Muscle of leg (tissue), 11 donors: Measurements from ENCODE around the gene UBE3A. TPM values are rescaled to one million over a fixed set of nuclear protein-coding genes. Genes with fewer than 3 reads are reported as not detected.
A peak's percentile ranks its signal among the peaks of the same experiment; 100 is the strongest.

Experiments used
- DNase-seq: peaks from one replicate; pipeline ENCODE4 v3.0.0; 2013
- H3K27ac ChIP-seq: one replicate; pipeline ENCODE4 v1.5.1; 2013; ENCODE audit warnings: mild to moderate bottlenecking, low read length, control low read depth
- H3K27me3 ChIP-seq: one replicate; pipeline ENCODE4 v1.6.1; 2013; ENCODE audit warnings: low read length; ENCODE audit not compliant: control insufficient read depth, insufficient read depth
- H3K36me3 ChIP-seq: one replicate; pipeline ENCODE4 v1.6.1; 2013; ENCODE audit warnings: low read length; ENCODE audit not compliant: control insufficient read depth, insufficient read depth
- H3K4me1 ChIP-seq: one replicate; pipeline ENCODE4 v1.6.1; 2013; ENCODE audit warnings: low read length; ENCODE audit not compliant: control insufficient read depth, insufficient read depth
- H3K4me3 ChIP-seq: one replicate; pipeline ENCODE4 v1.5.1; 2013; ENCODE audit warnings: low read length, control low read depth
- H3K9me3 ChIP-seq: replicated peaks from 2 replicates; pipeline ENCODE4 v1.6.1; 2013; ENCODE audit warnings: low read depth, low read length; ENCODE audit not compliant: control insufficient read depth
- WGBS: methylation state at CpG from one replicate; pipeline ENCODE4 v1.1.5; 2013; ENCODE audit warnings: missing lambda C conversion rate; ENCODE audit not compliant: insufficient coverage; 5-methylcytosine and 5-hydroxymethylcytosine counted together
- polyA plus RNA-seq, 8 donors: library from polyadenylated mRNA; unstranded; fragments of 120-200 nt; gene quantifications; one replicate each; pipeline versions ENCODE4 v1.2.1 to v1.2.3, GENCODE V29; 2013; ENCODE audit warnings: inconsistent platforms in 1 of 8, low replicate concordance in 1 of 8; ENCODE audit not compliant: insufficient read length in 8 of 8, insufficient read depth in 1 of 8
- total RNA-seq: library from RNA; stranded (reverse); fragments of 120-200 nt; gene quantifications from one replicate; pipeline ENCODE4 v1.2.4, GENCODE V29; 2013

Gene UBE3A
- total and polyA plus RNA-seq, 9 donors, result 57.7 to 109 (median 79.1) TPM

DNA sequence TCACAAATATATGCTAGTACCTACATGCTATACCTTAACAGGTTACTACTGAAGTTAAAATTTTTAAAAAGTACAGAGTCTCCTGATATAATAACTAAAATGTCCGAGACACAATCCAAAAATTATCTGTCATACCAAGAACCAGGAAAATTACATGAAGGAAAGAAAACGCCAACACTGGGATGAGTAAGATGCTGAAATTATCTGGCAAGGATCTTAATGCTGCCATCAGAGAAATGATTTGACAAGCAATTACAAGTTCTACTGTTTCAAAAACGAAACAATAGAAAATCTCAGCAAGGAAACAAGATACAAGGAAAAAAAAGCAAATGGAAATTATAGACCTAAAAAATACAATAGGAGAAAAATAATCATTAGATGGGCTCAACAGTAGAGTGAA is 92.5 kb downstream of the UBE3A start:
- H3K27ac ChIP-seq, result no peak overlapping the region
- H3K9me3 ChIP-seq, result peaks cover 9% of the 10 kb centered on the region
- no peak for DNase-seq
- H3K27me3 ChIP-seq, result no peaks in the 10 kb centered on the region
- WGBS, result no CpG with 5 or more reads among the region's 3 CpGs
- no peaks in the 10 kb centered on the region for H3K4me1 ChIP-seq
- no peak overlapping the region for H3K4me3 ChIP-seq
- peaks cover 14% of the 10 kb centered on the region for H3K36me3 ChIP-seq

DNA sequence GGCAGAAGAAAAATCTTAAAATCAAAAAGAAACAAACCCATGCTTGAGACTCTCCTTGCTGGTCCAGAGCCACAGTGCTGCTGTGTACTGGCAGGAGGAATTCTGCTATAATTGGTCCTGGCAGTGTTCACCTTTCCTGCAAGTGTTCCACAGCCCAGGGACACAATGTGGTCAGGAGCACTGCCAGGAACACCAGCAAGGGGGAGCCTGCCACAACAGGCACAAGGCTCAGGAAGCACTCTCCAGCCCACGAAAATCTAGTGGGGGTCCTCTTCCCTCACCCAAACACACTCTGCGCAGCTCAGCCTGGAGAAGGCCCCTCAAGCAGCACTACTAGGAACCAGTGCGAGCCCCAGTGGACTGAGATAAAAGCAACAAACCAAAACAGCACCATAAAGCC is 92.9 kb downstream of the UBE3A start:
- no peak overlapping the region for H3K27ac ChIP-seq
- 33% methylated on average over 1 of the region's 3 CpGs for WGBS
- H3K9me3 ChIP-seq, result peaks cover 9% of the 10 kb centered on the region
- DNase-seq, result peak; percentile 38
- no peaks in the 10 kb centered on the region for H3K4me1 ChIP-seq
- peaks cover 14% of the 10 kb centered on the region for H3K36me3 ChIP-seq
- no peak overlapping the region for H3K4me3 ChIP-seq
- H3K27me3 ChIP-seq, result no peaks in the 10 kb centered on the region

DNA sequence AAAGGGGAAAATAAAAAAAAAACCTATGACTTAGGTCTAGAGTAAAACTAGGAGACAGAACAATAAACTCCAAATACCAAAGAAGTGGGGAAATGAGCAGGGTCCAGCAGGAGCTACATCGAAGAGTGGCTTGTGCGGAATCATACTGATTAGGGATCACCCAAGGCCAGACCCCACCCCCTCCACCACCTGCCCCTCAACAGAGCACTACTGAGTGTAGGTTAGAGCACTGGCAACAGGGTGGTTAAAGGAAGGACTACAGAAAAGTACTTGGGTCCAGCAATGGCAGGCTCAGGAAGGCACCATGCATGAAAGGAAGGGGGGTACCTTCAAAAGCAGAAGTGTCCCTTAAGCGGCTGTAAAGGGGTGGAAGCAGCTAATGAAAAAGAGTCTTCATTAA is 96.2 kb downstream of the UBE3A start:
- Histone ChIP-seq H3K4me3 (no peak overlapping the region), H3K27me3 (no peaks in the 10 kb centered on the region), H3K9me3 (peaks cover 2% of the 10 kb centered on the region), H3K4me1 (no peaks in the 10 kb centered on the region), H3K27ac (no peak overlapping the region), H3K36me3 (peaks cover 13% of the 10 kb centered on the region)
- no peak for DNase-seq
- 100% methylated on average over 1 of the region's 3 CpGs for WGBS

DNA sequence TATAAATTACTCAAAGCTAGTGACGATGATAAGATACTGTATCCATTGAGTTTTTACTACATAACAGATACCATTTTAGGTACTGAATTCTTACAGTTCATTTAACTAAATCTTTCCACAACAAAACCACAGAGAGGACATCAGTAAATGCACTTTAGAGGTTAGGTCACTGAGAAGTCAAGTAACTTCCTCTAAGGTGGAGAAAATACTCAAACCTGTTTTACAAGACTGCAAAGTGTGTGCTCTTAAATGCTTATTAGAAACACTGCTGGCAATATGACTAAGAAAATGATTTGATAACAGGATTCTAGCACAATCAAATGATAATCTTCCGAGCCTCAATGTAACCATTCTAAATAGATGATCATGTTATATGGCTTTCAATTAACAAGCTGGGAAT is 99.4 kb downstream of the UBE3A start:
- no CpG with 5 or more reads among the region's 2 CpGs for WGBS
- Histone ChIP-seq H3K4me3 (no peak overlapping the region), H3K36me3 (peaks cover 20% of the 10 kb centered on the region), H3K4me1 (no peaks in the 10 kb centered on the region), H3K27me3 (no peaks in the 10 kb centered on the region), H3K27ac (no peak overlapping the region), H3K9me3 (no peaks in the 10 kb centered on the region)
- DNase-seq, result no peak

DNA sequence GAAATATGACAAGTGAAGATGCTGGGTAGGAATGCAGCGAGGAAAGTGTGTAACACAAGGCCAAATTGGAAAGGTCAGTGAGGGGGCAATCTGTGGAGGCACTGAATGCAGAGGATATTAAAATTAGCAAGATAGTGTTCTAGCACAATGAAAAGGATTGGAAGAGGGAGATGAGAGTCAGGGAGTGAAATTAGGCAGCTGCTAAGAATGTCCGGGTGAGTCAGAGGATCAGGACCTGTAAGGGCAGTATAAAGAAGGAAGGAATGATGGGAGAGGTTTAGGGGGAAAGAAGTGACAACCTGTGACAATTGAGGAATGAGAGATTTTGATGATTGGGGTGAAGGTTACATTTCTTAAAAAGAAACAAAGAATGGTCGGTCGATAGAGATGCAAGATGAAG is 103.5 kb downstream of the UBE3A start:
- H3K9me3 ChIP-seq, result peaks cover 2% of the 10 kb centered on the region
- no peaks in the 10 kb centered on the region for H3K27me3 ChIP-seq
- H3K4me3 ChIP-seq, result no peak overlapping the region
- H3K4me1 ChIP-seq, result no peaks in the 10 kb centered on the region
- H3K36me3 ChIP-seq, result peaks cover 13% of the 10 kb centered on the region
- H3K27ac ChIP-seq, result no peak overlapping the region
- WGBS, result 98% methylated on average over 4 of the region's 4 CpGs
- no peak for DNase-seq

DNA sequence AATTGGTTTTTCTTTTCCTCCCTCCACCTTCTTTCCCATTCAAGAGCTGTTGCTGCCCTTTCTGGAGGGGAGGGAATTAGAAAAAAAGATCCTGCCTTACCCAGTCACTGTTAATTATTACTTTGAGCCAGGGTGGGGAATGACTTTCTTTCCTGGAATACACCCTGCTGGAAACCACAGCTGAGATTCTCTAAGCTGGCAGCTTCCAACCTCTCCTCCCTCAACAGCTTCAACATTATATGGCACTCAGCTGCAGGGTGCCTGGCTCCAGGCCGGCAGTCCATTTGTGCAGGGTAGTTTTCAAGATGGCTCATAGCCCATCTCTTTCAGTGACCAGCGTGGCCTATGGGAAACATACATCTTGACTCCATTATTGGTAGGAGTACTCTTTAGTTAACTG is 105.8 kb downstream of the UBE3A start:
- Histone ChIP-seq H3K27ac (no peak overlapping the region), H3K27me3 (no peaks in the 10 kb centered on the region), H3K9me3 (peaks cover 2% of the 10 kb centered on the region), H3K4me3 (no peak overlapping the region), H3K4me1 (no peaks in the 10 kb centered on the region), H3K36me3 (peaks cover 12% of the 10 kb centered on the region)
- WGBS, result 60% methylated on average over 2 of the region's 2 CpGs
- no peak for DNase-seq

DNA sequence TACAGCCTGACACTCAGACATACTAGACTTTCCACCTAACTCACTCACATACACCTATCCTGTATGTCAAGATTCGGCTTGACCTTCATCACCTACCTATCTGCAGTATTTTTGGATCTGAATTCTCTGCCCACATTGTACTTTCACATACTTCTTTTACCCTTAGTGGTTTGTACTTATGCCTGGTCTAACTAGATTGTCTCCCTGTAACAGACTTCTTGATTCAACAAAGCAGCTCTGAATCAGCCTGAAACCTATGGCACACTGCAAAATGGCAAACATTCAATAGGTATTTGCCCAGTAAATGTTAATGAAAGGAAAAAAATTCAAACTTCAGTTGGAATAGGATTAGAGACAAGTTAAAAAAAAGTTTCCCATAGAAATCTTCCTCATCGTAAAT is 106.5 kb downstream of the UBE3A start:
- Histone ChIP-seq H3K4me1 (no peaks in the 10 kb centered on the region), H3K27me3 (no peaks in the 10 kb centered on the region), H3K9me3 (peaks cover 2% of the 10 kb centered on the region), H3K4me3 (no peak overlapping the region), H3K36me3 (peaks cover 10% of the 10 kb centered on the region), H3K27ac (no peak overlapping the region)
- 80% methylated on average over 1 of the region's 2 CpGs for WGBS
- no peak for DNase-seq

DNA sequence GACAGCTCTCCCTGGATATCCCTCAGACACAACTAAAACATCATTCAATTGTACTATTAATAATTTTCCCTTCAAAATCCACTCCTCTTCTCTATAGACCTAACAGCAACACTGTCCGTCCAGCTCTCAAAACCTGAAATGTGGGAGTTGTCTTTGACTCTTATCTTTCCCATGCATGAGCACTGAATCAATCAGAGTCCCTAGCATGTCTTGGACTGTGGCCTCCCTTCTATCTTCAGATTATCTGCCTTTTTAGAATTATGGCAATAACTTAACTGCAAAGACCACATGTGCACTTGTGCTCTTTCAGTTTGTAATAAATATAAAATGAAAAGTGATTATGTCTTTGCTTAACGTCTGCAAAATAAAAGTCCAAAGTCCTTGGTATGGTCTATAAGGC is 107.0 kb downstream of the UBE3A start:
- no peak overlapping the region for H3K4me3 ChIP-seq
- DNase-seq, result no peak
- no CpG with 5 or more reads among the region's 2 CpGs for WGBS
- peaks cover 10% of the 10 kb centered on the region for H3K36me3 ChIP-seq
- no peaks in the 10 kb centered on the region for H3K4me1 ChIP-seq
- H3K9me3 ChIP-seq, result peaks cover 2% of the 10 kb centered on the region
- H3K27me3 ChIP-seq, result no peaks in the 10 kb centered on the region
- H3K27ac ChIP-seq, result no peak overlapping the region

DNA sequence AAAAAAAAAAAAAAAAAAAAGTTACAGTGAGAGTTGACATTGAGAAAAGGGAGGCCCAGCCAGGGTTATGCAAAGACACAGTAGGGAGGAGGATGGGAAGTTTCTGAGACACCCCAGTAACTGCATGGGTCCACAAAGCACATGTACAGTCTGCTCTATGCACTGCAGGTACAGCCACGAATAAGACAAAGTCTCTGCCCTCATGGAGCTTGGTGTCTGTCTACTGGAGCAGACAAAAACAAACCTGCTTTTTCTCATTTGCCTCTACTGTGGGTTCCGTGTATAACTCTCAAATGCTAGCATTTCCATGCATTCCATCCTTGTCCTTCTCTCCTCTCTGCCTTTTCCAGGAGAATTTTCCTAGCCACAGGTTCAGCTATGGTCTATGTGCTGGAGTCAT is 107.4 kb downstream of the UBE3A start:
- Histone ChIP-seq H3K36me3 (peaks cover 8% of the 10 kb centered on the region), H3K27ac (no peak overlapping the region), H3K9me3 (peaks cover 2% of the 10 kb centered on the region), H3K27me3 (no peaks in the 10 kb centered on the region), H3K4me3 (no peak overlapping the region), H3K4me1 (no peaks in the 10 kb centered on the region)
- WGBS, result 100% methylated on average over 2 of the region's 2 CpGs
- no peak for DNase-seq

DNA sequence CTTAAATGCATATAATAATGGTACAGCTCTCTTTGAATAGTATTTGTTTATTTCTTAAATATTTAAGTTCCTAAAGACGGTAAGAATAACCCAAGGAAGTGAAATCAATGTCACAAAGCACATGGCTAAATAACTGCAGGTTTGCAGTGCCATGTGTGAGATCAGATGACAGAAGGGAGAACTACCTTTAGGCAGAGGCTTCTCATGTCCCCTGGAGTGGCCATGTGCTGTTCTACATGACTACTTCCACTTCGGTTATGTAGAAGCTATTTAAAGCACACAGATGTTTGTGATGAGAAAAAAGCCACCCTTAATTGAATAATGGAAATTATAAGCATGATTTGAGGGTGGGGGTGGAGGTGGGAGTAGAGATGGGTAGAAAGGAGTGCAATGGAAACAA is 109.1 kb downstream of the UBE3A start:
- DNase-seq, result no peak
- Histone ChIP-seq H3K27ac (no peak overlapping the region), H3K9me3 (peaks cover 2% of the 10 kb centered on the region), H3K4me3 (no peak overlapping the region), H3K4me1 (no peaks in the 10 kb centered on the region), H3K27me3 (no peaks in the 10 kb centered on the region), H3K36me3 (no peaks in the 10 kb centered on the region)
- WGBS, result no CpG with 5 or more reads among the region's 2 CpGs

DNA sequence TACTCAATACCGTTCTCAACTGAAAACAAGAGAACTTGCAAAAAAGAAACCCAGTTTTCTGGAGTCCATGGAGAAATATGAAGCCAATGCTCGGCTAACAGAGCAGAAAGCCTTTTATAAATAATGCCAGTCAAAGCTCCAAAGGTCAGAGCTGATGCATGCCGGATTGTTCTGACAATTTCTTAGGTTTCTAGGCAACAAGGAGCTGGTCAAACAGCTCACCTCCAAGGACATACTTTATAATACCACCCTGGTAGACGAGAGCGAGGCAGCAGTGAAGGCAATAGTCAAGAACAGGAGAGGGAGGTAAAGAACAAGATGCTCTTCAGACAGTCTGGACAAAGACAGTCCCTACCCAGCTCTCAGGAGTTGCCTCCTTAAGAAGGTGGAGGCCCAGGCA is 111.1 kb downstream of the UBE3A start:
- no peak for DNase-seq

More for the DNA sequence above, 111.1 kb downstream of the UBE3A start:
- H3K9me3 ChIP-seq, result no peaks in the 10 kb centered on the region
- no peak overlapping the region for H3K4me3 ChIP-seq
- no peaks in the 10 kb centered on the region for H3K36me3 ChIP-seq
- 100% methylated on average over 1 of the region's 5 CpGs for WGBS
- no peak overlapping the region for H3K27ac ChIP-seq
- H3K4me1 ChIP-seq, result no peaks in the 10 kb centered on the region
- H3K27me3 ChIP-seq, result no peaks in the 10 kb centered on the region
